ENCODE data around the gene NDUFB10.

NDUFB10 gene

DNA sequence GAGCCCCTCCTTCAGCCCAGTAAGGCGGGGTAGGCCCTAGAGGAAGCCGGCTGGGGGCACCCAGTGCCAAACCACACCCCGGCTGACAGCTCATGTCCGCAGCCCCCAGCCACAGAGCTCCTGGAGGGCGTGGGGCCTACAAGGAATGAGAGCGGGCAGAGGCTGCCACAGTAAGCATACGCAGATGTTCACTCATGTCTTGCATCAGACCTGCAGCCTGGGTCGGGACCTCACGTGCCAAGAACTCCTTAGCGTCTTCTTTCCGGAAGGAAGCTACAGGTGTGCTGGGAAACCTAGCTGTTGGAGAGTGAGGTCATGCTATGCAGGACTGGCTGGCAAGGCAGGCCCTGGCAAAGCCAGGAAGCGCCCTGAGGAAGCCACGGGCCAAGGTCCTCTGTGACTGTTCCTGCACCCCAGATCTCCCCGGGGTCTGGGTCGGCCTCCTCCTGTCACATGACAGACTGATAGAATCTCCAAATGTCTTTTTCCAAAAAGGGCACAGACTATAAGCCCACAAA is 48.7 kb downstream of the NDUFB10 start:
- Histone ChIP-seq H3K36me3 (ENCODE audit: control insufficient read depth in 1 of 2, insufficient read depth in 2 of 2, low read depth in 1 of 2, low read length in 2 of 2) (peaks cover 4 to 43% of the 10 kb centered on the region in 2 experiments), H3K4me1 (ENCODE audit: control insufficient read depth, insufficient read depth, low read depth, low read length) (peaks cover 57% of the 10 kb centered on the region), H3K4me2 (ENCODE audit: low read length, poor library complexity, severe bottlenecking) (peak overlapping the region; percentile 53), H2AFZ (ENCODE audit: low read depth, low read length) (no peak overlapping the region), H3K23ac (ENCODE audit: low read length in 2 of 2) (no peak overlapping the region), H3K18ac (ENCODE audit: low read depth in 1 of 2, low read length in 2 of 2) (no peak overlapping the region), H2BK12ac (ENCODE audit: low read length in 2 of 2) (no peak overlapping the region), H3K4me3 (ENCODE audit: insufficient read depth in 1 of 2, low read depth in 1 of 2, low read length in 2 of 2) (peak overlapping the region in 1 of 2 experiments; percentile 91), H2BK120ac (ENCODE audit: low read depth, low read length) (no peak overlapping the region), H3K79me1 (replicated peaks; ENCODE audit: low read length, poor library complexity, severe bottlenecking) (peaks cover 13% of the 10 kb centered on the region), H2BK15ac (ENCODE audit: low read depth, poor library complexity, severe bottlenecking) (no peak overlapping the region), H4K91ac (ENCODE audit: low read length) (no peak overlapping the region), H3K9me3 (ENCODE audit: control insufficient read depth, low read length) (no peaks in the 10 kb centered on the region), H2AK5ac (ENCODE audit: low read length, severe bottlenecking) (no peak overlapping the region), H3K4ac (ENCODE audit: low read depth in 1 of 2, low read length in 2 of 2) (no peak overlapping the region), H2BK5ac (ENCODE audit: low read depth, low read length, poor library complexity, severe bottlenecking) (no peak overlapping the region), H3K27me3 (ENCODE audit: control insufficient read depth in 1 of 2, insufficient read depth in 1 of 2, low read length in 2 of 2) (no peaks in the 10 kb centered on the region), H3K27ac (ENCODE audit: low read length, poor library complexity, severe bottlenecking) (no peak overlapping the region), H3K14ac (ENCODE audit: low read length in 2 of 2) (no peak overlapping the region), H3K9ac (ENCODE audit: low read length) (peak overlapping the region; percentile 93), H4K8ac (ENCODE audit: low read length) (no peak overlapping the region)
- WGBS, result 80% methylated on average over 15 of the region's 15 CpGs
- no peak for DNase-seq

DNA sequence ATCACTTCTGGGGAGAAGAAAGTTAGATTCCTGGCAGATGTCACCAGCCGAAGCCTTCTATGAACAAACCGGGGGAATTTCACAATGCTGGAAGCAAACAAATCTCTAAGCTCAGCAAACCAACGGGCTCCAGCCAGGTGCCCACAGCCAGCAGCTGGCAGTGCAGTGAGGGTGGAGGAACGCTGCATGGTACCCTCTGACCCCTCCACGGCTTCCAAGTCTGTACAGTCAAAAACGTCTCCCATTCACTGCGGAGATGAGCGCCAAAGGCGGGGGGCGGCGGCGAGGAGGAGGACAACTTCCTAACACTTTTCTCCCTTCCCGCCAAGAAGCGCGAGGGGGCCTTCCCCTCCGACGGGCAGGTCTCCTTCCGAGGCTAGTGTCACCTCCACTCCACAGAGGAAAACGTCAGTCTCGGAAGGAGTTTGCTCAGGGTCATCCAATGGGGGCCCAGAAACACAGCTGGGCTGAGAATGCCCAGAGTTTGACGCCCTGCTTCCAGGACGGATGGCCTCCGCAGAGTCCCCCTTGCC is 49.4 kb downstream of the NDUFB10 start:
- peak overlapping the region in 1 of 2 experiments; percentile 54 for H3K18ac ChIP-seq (ENCODE audit: low read depth in 1 of 2, low read length in 2 of 2)
- no peak overlapping the region for H2BK120ac ChIP-seq (ENCODE audit: low read depth, low read length)
- no peak overlapping the region for H2AK5ac ChIP-seq (ENCODE audit: low read length, severe bottlenecking)
- H3K4me3 ChIP-seq (ENCODE audit: insufficient read depth in 1 of 2, low read depth in 1 of 2, low read length in 2 of 2), result peak overlapping the region; percentile 88 to 91
- WGBS, result 9% methylated on average over 23 of the region's 23 CpGs
- no peak overlapping the region for H4K91ac ChIP-seq (ENCODE audit: low read length)
- H3K27ac ChIP-seq (ENCODE audit: low read length, poor library complexity, severe bottlenecking), result peak overlapping the region; percentile 20
- peak overlapping the region in 1 of 2 experiments; percentile 16 for H3K23ac ChIP-seq (ENCODE audit: low read length in 2 of 2)
- peak overlapping the region in 1 of 2 experiments; percentile 6 for H2BK12ac ChIP-seq (ENCODE audit: low read length in 2 of 2)
- no peak overlapping the region for H4K8ac ChIP-seq (ENCODE audit: low read length)
- peak overlapping the region; percentile 93 for H3K9ac ChIP-seq (ENCODE audit: low read length)
- H2BK5ac ChIP-seq (ENCODE audit: low read depth, low read length, poor library complexity, severe bottlenecking), result no peak overlapping the region
- peak overlapping the region in 1 of 2 experiments; percentile 77 for H3K4ac ChIP-seq (ENCODE audit: low read depth in 1 of 2, low read length in 2 of 2)
- no peak overlapping the region for H2BK15ac ChIP-seq (ENCODE audit: low read depth, poor library complexity, severe bottlenecking)
- no peaks in the 10 kb centered on the region for H3K27me3 ChIP-seq (ENCODE audit: control insufficient read depth in 1 of 2, insufficient read depth in 1 of 2, low read length in 2 of 2)
- peaks cover 0 to 37% of the 10 kb centered on the region in 2 experiments for H3K36me3 ChIP-seq (ENCODE audit: control insufficient read depth in 1 of 2, insufficient read depth in 2 of 2, low read depth in 1 of 2, low read length in 2 of 2)
- no peak overlapping the region for H3K14ac ChIP-seq (ENCODE audit: low read length in 2 of 2)
- peak; percentile 67 for DNase-seq
- H3K4me1 ChIP-seq (ENCODE audit: control insufficient read depth, insufficient read depth, low read depth, low read length), result peaks cover 54% of the 10 kb centered on the region
- peak overlapping the region; percentile 53 for H3K4me2 ChIP-seq (ENCODE audit: low read length, poor library complexity, severe bottlenecking)
- H3K79me1 ChIP-seq (replicated peaks; ENCODE audit: low read length, poor library complexity, severe bottlenecking), result peaks cover 9% of the 10 kb centered on the region
- no peak overlapping the region for H2AFZ ChIP-seq (ENCODE audit: low read depth, low read length)
- H3K9me3 ChIP-seq (ENCODE audit: control insufficient read depth, low read length), result no peaks in the 10 kb centered on the region

DNA sequence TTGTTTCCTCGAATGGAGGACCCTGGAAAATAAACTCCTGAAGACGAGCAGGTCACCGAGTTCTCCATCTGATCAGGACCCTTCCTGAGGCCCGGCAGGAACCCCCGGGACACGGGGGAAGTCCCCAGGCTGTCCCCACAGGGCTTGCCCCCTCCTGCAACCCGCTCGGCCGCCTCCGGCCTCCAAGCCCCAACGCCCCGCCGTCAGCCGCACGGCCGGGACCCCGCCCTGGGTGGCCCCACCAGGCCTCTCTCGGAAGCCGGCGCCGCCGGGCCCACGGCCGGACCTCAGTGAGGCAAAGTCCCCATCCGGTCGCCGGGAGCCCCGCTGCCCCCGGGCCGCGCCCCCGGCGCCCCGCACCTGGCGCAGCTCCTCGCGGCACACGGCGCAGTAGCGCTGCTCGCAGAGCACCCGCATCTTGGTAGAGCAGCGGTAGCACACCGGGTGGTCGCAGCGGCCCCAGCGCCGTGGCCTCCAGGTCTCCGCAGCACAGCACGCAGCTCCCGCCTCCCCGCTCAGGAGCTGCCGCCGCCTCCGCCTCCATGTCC is 49.9 kb downstream of the NDUFB10 start:
- H3K23ac ChIP-seq (ENCODE audit: low read length in 2 of 2), result peak overlapping the region in 1 of 2 experiments; percentile 30
- peak overlapping the region; percentile 38 to 77 for H3K4ac ChIP-seq (ENCODE audit: low read depth in 1 of 2, low read length in 2 of 2)
- under 1% methylated on average over 52 of the region's 55 CpGs for WGBS
- H3K79me1 ChIP-seq (replicated peaks; ENCODE audit: low read length, poor library complexity, severe bottlenecking), result peaks cover 8% of the 10 kb centered on the region
- H2AK5ac ChIP-seq (ENCODE audit: low read length, severe bottlenecking), result no peak overlapping the region
- peak overlapping the region; percentile 68 for H2BK15ac ChIP-seq (ENCODE audit: low read depth, poor library complexity, severe bottlenecking)
- no peaks in the 10 kb centered on the region for H3K9me3 ChIP-seq (ENCODE audit: control insufficient read depth, low read length)
- peak overlapping the region; percentile 93 for H3K9ac ChIP-seq (ENCODE audit: low read length)
- peaks cover 48% of the 10 kb centered on the region for H3K4me1 ChIP-seq (ENCODE audit: control insufficient read depth, insufficient read depth, low read depth, low read length)
- H4K8ac ChIP-seq (ENCODE audit: low read length), result no peak overlapping the region
- H2BK120ac ChIP-seq (ENCODE audit: low read depth, low read length), result no peak overlapping the region
- H2BK5ac ChIP-seq (ENCODE audit: low read depth, low read length, poor library complexity, severe bottlenecking), result peak overlapping the region; percentile 76
- peak overlapping the region; percentile 53 for H3K4me2 ChIP-seq (ENCODE audit: low read length, poor library complexity, severe bottlenecking)
- H2AFZ ChIP-seq (ENCODE audit: low read depth, low read length), result no peak overlapping the region
- H3K4me3 ChIP-seq (ENCODE audit: insufficient read depth in 1 of 2, low read depth in 1 of 2, low read length in 2 of 2), result peak overlapping the region; percentile 88 to 91
- H2BK12ac ChIP-seq (ENCODE audit: low read length in 2 of 2), result no peak overlapping the region
- H3K27me3 ChIP-seq (ENCODE audit: control insufficient read depth in 1 of 2, insufficient read depth in 1 of 2, low read length in 2 of 2), result no peaks in the 10 kb centered on the region
- peak overlapping the region; percentile 87 for H4K91ac ChIP-seq (ENCODE audit: low read length)
- no peak overlapping the region for H3K27ac ChIP-seq (ENCODE audit: low read length, poor library complexity, severe bottlenecking)
- peaks cover 0 to 34% of the 10 kb centered on the region in 2 experiments for H3K36me3 ChIP-seq (ENCODE audit: control insufficient read depth in 1 of 2, insufficient read depth in 2 of 2, low read depth in 1 of 2, low read length in 2 of 2)
- peak overlapping the region in 1 of 2 experiments; percentile 46 for H3K14ac ChIP-seq (ENCODE audit: low read length in 2 of 2)
- peak overlapping the region; percentile 76 to 92 for H3K18ac ChIP-seq (ENCODE audit: low read depth in 1 of 2, low read length in 2 of 2)
- DNase-seq, result no peak

DNA sequence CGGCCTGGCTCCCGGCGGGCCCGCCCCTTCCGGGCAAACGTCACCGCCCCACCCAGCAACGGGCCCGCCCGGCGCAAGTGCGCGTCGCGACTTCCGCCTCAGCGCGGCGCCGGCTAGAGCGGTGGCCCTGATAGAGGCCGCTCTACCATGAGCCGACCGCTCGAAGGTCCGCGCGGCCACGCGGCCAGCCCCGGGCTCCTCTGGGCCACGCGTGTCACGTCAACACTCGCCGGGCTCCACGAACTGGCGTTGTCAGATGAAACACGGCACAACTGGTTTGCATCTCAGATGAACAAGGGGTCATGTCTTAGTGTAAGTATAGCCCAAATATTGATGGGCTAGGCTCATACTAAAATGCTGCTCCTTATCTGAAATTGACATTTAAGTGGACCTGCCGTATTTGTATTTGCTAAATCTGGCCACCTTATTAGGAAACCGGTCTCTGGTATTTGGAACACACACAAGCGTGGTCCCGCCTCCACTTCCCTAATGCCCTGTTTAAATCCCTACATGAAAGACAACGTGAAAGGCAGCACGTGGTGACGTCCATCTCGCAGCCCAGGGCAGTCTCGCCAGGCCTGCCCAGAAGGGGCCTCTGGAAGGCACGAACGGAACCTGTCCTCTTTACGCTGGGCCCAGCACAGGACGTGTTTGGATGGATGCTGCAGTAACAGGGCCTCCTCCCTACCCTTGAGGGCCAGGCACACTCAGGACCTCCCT is 50.6 kb downstream of the NDUFB10 start, which contains the start of gene ZNF598:
Gene ZNF598 (minus strand): TSS at position 31 of the 720 bp plus-strand sequence.
- WGBS, result 5% methylated on average over 52 of the region's 52 CpGs
- Histone ChIP-seq H3K9me3 (ENCODE audit: control insufficient read depth, low read length) (no peaks in the 10 kb centered on the region), H2AK5ac (ENCODE audit: low read length, severe bottlenecking) (peak within 1 kb of the TSS; percentile 67)

More for the DNA sequence above, 50.6 kb downstream of the NDUFB10 start, which contains the start of gene ZNF598:
- Histone ChIP-seq H3K27ac (ENCODE audit: low read length, poor library complexity, severe bottlenecking) (peak within 1 kb of the TSS; percentile 51), H3K23ac (ENCODE audit: low read length in 2 of 2) (peak within 1 kb of the TSS in 1 of 2 experiments; percentile 30), H3K9ac (ENCODE audit: low read length) (peak within 1 kb of the TSS; percentile 99), H3K18ac (ENCODE audit: low read depth in 1 of 2, low read length in 2 of 2) (peak within 1 kb of the TSS; percentile 92 to 93), H3K4me1 (ENCODE audit: control insufficient read depth, insufficient read depth, low read depth, low read length) (peaks cover 41% of the 10 kb centered on the region), H2BK15ac (ENCODE audit: low read depth, poor library complexity, severe bottlenecking) (peak within 1 kb of the TSS; percentile 68), H3K4me2 (ENCODE audit: low read length, poor library complexity, severe bottlenecking) (peak within 1 kb of the TSS; percentile 58), H2BK120ac (ENCODE audit: low read depth, low read length) (peak within 1 kb of the TSS; percentile 27), H3K4me3 (ENCODE audit: insufficient read depth in 1 of 2, low read depth in 1 of 2, low read length in 2 of 2) (peak within 1 kb of the TSS; percentile 88 to 94), H4K8ac (ENCODE audit: low read length) (peak within 1 kb of the TSS; percentile 98), H3K27me3 (ENCODE audit: control insufficient read depth in 1 of 2, insufficient read depth in 1 of 2, low read length in 2 of 2) (no peaks in the 10 kb centered on the region), H4K91ac (ENCODE audit: low read length) (peak within 1 kb of the TSS; percentile 87), H3K4ac (ENCODE audit: low read depth in 1 of 2, low read length in 2 of 2) (peak within 1 kb of the TSS; percentile 88 to 90), H3K36me3 (ENCODE audit: control insufficient read depth in 1 of 2, insufficient read depth in 2 of 2, low read depth in 1 of 2, low read length in 2 of 2) (peaks cover 0 to 27% of the 10 kb centered on the region in 2 experiments), H3K14ac (ENCODE audit: low read length in 2 of 2) (peak within 1 kb of the TSS in 1 of 2 experiments; percentile 76), H3K79me1 (replicated peaks; ENCODE audit: low read length, poor library complexity, severe bottlenecking) (peaks cover 5% of the 10 kb centered on the region), H2AFZ (ENCODE audit: low read depth, low read length) (no peak within 1 kb of the TSS), H2BK5ac (ENCODE audit: low read depth, low read length, poor library complexity, severe bottlenecking) (peak within 1 kb of the TSS; percentile 76), H2BK12ac (ENCODE audit: low read length in 2 of 2) (peak within 1 kb of the TSS in 1 of 2 experiments; percentile 45)
- peak; percentile 88 for DNase-seq
